ENCODE data around the gene CTNND2. TPM values are rescaled to one million over a fixed set of nuclear protein-coding genes. Genes with fewer than 3 reads are reported as not detected.

Gene CTNND2
- total RNA-seq, 2 donors from 2014 or later: 0.82 to 0.95 TPM

DNA sequence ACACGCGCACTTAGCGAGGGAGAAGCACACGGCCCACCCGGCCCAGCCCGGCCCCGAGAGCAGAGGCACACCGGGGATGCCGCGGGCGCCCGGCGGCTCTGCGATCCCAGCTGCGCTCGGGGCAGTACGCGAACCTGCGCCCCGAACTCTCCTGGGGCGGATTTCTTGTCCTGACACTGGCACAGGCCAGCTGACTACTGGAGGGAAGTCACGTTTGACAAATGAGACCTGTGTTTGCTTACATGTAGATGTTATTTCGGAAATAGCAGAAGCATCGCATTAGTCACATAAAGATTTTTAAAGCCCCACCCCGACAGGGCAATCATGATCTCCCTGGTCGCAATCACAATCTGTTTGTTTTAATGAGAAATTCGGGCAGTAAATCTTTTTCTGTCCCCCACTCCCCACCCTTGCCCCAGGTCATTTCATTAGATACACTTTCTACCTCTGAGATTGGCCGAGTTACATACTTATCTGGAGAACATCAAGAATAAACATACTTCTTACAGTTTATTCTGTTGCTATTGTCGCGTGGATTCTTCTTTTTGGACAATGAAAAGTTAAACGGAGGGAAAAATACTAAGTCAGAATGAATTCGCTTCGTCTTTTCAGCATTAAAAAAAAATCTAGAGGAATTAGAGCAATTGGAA lies 518.9 kb downstream of the CTNND2 start:
- ATAC-seq (no peak), DNase-seq (no peak)
- intact Hi-C loops (cut with DNase I, micrococcal nuclease): no loop called here

GRCh38 chr5:11384441-11385250 lies 519.6 kb downstream of the CTNND2 start:
- DNase-seq: peak in 1 of 2 donors; percentile 8
- peak; percentile 36 for ATAC-seq
- intact Hi-C loops (cut with DNase I, micrococcal nuclease): no loop called here

GRCh38 chr5:11383506-11384095 lies 520.6 kb downstream of the CTNND2 start:
- DNase-seq: no peak
- no peak for ATAC-seq
- intact Hi-C loops (cut with DNase I, micrococcal nuclease): no loop called here

DNA sequence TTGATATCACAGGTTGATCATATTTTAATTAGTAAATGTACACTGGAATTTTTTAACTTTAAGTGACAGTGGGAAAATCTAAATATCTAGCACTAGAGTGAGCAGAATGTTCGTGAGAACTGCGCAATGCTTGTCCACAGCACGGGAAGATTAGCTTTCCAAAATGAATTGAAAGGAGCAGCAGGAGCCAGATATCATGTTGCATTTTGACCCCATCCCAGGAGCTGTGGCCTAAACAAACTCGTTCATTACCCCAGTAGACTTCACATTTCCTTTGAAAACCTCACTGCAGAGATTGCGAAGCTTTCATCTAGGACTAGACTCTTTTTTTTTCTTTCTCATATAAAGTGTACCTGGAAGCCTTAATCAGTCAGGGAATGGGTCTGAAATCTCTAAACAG lies 525.8 kb downstream of the CTNND2 start:
- no peak for DNase-seq
- intact Hi-C loops (cut with DNase I, micrococcal nuclease): no loop called here
- no peak for ATAC-seq

DNA sequence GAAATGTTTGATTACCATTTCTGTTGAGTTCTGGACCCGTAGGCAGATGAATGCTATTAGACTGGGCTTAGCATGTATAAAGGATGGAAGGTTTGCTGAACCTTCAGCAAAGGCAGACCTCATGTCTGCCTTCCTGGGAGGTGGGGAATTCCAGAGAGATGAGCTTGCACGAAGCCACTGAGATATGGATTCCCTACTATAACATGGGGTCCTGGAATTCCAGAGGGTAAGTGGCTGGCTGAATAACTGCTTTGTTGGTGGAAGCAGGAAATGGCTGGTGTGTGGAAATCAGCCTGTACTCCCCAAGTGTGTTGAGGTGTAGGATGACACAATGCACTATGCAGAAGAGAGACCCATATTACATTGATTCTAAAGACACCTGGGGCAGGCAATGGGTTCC lies 526.4 kb downstream of the CTNND2 start:
- intact Hi-C loops (cut with DNase I, micrococcal nuclease): no loop called here
- no peak for ATAC-seq
- no peak for DNase-seq

DNA sequence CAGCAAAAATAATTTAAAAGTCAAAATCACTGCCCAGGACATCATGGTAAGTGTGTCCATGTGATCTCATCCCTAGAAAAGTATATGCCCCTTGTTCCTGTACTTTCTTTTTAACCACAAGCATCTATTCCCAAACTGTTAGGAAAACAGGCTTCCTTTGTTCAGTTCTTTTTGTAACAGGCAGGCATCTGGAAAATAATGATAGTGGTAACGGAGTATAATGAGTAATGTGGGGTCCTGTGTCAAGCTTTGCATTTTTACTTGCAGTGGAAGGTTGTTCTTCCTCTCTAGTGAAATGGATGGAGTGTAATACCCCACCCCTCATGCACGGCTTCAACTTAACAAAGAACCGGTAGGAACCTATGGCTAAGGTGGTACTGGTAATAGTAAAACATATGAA lies 532.1 kb downstream of the CTNND2 start:
- intact Hi-C loops (cut with DNase I, micrococcal nuclease): no loop called here
- DNase-seq (no peak), ATAC-seq (no peak)

- intact Hi-C loops (cut with DNase I, micrococcal nuclease): no loop called here
- no peak for ATAC-seq
Measured at GRCh38 chr5:11371021-11371420, 533.2 kb downstream of the CTNND2 start.

DNA sequence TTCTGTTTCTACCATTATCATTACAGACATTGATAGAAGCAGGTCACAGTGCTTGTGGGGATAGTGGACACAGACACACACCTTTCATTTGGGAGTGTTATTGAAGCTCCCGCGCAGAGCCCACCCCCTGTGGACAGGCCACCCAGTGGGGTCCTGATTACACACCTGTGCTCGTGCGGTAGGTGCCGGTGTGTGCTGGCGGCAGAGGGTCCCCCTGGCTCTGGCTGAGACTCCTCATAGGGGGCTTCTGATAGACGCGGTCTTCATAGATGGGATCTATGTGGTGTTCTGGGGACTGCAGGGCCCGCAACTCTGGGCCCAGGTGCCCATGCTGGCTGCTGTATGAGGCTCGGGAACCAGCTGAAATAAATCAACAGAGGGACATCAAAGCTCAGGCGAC lies 539.7 kb downstream of the CTNND2 start:
- DNase-seq (no peak), ATAC-seq (no peak)
- intact Hi-C loops (cut with DNase I, micrococcal nuclease): no loop called here

More at GRCh38 chr5:11371021-11371420, 533.2 kb downstream of the CTNND2 start:
- DNase-seq: no peak

DNA sequence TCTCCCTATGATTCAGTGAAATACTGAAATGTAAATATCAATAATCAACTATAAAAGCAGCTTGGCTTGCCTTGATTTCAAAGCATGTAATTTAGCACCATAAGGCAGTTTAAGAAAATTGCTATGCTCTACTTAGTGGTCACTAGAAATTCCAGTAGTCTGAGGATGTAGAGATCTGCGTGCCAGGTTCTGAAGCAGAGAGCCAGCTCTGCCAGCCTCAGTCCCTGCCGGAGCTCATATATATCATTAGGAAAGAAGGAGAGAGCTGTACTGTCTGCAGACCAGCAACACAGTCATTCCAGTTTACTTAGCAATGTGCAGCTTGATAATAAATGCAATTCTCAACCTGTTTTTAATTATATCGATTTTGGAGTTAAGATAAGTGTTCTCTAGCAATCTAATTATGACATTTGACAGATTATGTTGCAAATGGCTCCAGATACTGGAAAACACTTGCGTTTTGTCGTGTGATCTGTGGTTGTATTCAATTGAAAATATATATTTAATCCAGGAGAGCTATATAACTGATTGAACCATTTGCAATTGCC lies 540.5 kb downstream of the CTNND2 start:
- DNase-seq (no peak), ATAC-seq (no peak)
- intact Hi-C loops (cut with DNase I, micrococcal nuclease): no loop called here

DNA sequence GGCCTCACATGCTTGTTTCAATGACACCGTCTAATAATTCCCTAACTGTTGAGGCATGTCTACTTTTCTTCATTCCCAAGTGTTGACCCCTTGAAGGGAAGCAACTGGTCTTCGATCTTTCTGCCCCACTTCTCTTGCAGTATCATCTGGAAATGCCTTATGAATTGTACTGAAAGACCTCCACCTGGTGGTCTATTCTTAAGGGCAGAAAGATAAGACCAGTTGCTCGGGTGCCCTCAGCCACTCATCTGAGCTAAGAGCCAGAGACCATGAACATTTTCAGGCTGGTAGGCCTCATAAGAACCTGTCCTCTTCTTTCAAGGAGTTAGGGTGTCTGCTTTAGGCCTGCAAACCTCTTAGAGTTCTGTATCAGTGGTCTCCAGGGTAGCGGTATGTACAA lies 542.5 kb downstream of the CTNND2 start:
- intact Hi-C loops (cut with DNase I, micrococcal nuclease): no loop called here
- ATAC-seq: no peak
- no peak for DNase-seq

GRCh38 chr5:11357928-11358327 lies 546.3 kb downstream of the CTNND2 start:
- intact Hi-C loops (cut with DNase I, micrococcal nuclease): no loop called here
- DNase-seq (no peak), ATAC-seq (no peak)

DNA sequence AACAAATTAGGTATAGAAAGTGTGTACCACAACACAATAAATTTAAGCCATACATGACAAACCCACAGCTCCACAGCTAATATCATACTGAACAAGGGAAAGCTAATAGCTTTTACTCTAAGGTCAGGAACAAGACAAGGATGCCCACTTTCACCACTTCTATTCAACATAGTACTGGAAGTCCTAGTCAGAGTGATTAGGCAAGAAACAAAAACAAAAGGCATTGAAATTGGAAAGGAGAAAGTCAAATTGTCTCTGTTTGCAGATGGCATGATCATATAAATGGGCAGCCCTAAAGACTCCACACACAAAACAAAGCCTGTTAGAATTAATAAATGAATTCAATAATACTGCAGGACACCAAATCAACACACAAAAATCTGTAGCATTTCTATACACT lies 548.8 kb downstream of the CTNND2 start:
- intact Hi-C loops (cut with DNase I, micrococcal nuclease): no loop called here
- DNase-seq (no peak), ATAC-seq (no peak)

DNA sequence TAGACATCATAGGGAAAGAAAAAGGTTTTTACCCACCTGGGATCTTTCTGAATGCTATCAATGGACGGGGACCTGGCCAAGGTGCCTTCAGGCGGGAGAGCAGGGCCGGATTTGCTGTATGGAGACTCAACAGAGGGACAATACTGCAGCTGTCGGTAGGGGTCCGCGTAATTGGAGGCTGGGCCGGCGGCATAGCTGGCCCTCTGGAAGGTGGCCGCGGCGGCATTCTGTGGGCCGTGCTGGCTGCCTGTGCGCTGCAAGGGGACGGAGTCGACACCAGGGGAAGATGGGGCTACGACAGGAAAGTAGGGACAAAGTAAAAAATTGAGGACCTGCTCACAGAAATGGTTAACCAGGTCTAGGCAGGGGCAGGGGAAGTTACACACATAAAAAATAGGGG lies 557.9 kb downstream of the CTNND2 start:
- ATAC-seq (no peak), DNase-seq (no peak)
- intact Hi-C loops (cut with DNase I, micrococcal nuclease): no loop called here

- intact Hi-C loops (cut with DNase I, micrococcal nuclease): no loop called here
- DNase-seq (no peak), ATAC-seq (no peak)
Measured at GRCh38 chr5:11335881-11336760, 568.1 kb downstream of the CTNND2 start.

- ATAC-seq (no peak), DNase-seq (no peak)
- intact Hi-C loops (cut with DNase I, micrococcal nuclease): no loop called here
Measured at GRCh38 chr5:11334404-11334803, 569.8 kb downstream of the CTNND2 start.

DNA sequence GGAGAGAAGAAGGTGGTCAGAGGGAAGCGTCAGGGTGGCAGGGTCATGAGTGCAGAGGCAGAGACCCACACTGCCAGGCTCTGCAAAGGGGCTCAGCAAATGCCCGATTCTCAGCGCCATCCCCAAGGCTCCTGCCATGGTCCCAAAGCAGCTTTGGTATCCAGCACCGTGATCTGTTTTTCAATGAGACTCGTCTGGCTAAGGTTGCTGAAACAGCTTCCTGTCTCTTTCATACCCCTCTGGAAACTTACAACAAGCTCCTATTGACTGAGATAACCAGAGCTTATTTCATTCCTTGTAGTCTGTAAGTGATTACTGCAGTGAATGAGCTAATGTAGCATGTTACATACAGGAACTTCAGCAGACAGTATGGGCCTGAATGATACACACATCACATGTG lies 574.6 kb downstream of the CTNND2 start:
- DNase-seq: no peak
- no peak for ATAC-seq
- intact Hi-C loops (cut with DNase I, micrococcal nuclease): no loop called here

GRCh38 chr5:11324521-11325289 lies 579.5 kb downstream of the CTNND2 start:
- DNase-seq: no peak
- no peak for ATAC-seq
- intact Hi-C loops (cut with DNase I, micrococcal nuclease): no loop called here

DNA sequence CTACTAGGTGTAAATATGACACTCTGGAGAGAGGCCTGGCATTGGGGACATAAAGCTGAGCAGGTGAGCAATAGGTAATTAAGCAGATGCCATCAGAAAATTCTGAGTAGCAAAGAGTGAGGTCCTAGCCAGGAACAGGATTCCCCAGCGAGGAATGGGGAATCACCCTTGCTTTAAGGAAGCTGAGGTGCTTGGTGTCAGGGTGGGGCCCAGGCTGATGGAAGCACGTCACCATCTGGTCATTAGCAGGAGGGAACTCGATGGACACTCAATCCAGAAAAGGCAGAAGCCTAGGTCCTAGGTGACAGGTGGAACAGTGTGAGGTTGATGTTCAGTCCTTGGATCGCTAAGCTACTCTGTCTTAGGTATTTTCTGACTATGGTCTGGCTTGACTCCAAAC lies 580.5 kb downstream of the CTNND2 start:
- no peak for DNase-seq
- ATAC-seq: no peak
- intact Hi-C loops (cut with DNase I, micrococcal nuclease): no loop called here

All from left colon (tissue), 2 donors.